ENCODE data around the gene BBS2. TPM values are rescaled to one million over a fixed set of nuclear protein-coding genes. Genes with fewer than 3 reads are reported as not detected.
"Not testable (repeated sequence)": the region's sequence is repeated elsewhere in the genome, so short reads cannot be mapped to it uniquely, and the experiment has no call there.

The BBS2 gene
- total RNA-seq, 1 donor from 2014 or later = 29.4 TPM

- no peak overlapping the region for H3K4me3 ChIP-seq
- no peak for TF ChIP-seq CTCF (IDR thresholded peaks at IDR 0.05)
- intact Hi-C loops (cut with DNase I) = no loop called here
- no peaks in the 10 kb centered on the region for H3K9me3 ChIP-seq
- DNase-seq (ENCODE audit: low spot score in 2 of 2) = no peak
- no peak overlapping the region for H3K27ac ChIP-seq
- H3K27me3 ChIP-seq = no peaks in the 10 kb centered on the region
- H3K4me1 ChIP-seq = peaks cover 0 to 6% of the 10 kb centered on the region in 2 donors
- peaks cover 26 to 45% of the 10 kb centered on the region in 2 donors for H3K36me3 ChIP-seq
Observed at GRCh38 chr16:56510544-56510943, 9.3 kb downstream of the BBS2 start.

GRCh38 chr16:56506941-56507340 is 12.9 kb downstream of the BBS2 start:
- intact Hi-C loops (cut with DNase I) = no loop called here
- TF ChIP-seq CTCF (IDR thresholded peaks at IDR 0.05) = no peak
- Histone ChIP-seq H3K4me3 (no peak overlapping the region), H3K36me3 (peaks cover 50 to 75% of the 10 kb centered on the region in 2 donors), H3K27ac (peak overlapping the region in 1 of 2 donors; percentile 42), H3K4me1 (peaks cover 0 to 2% of the 10 kb centered on the region in 2 donors), H3K9me3 (no peaks in the 10 kb centered on the region), H3K27me3 (no peaks in the 10 kb centered on the region)
- DNase-seq (ENCODE audit: low spot score in 2 of 2) = no peak

- intact Hi-C loops (cut with DNase I) = no loop called here
- Histone ChIP-seq H3K27me3 (no peaks in the 10 kb centered on the region), H3K27ac (no peak overlapping the region), H3K9me3 (no peaks in the 10 kb centered on the region), H3K4me1 (peaks cover 0 to 2% of the 10 kb centered on the region in 2 donors), H3K36me3 (peaks cover 58 to 82% of the 10 kb centered on the region in 2 donors), H3K4me3 (no peak overlapping the region)
- DNase-seq (ENCODE audit: low spot score in 2 of 2) = no peak
- no peak for TF ChIP-seq CTCF (IDR thresholded peaks at IDR 0.05)
Observed at GRCh38 chr16:56505181-56505580, 14.6 kb downstream of the BBS2 start.

- H3K9me3 ChIP-seq = no peaks in the 10 kb centered on the region
- no peak for TF ChIP-seq CTCF (IDR thresholded peaks at IDR 0.05)
- H3K27ac ChIP-seq = no peak overlapping the region
- no peak overlapping the region for H3K4me3 ChIP-seq
- H3K27me3 ChIP-seq = no peaks in the 10 kb centered on the region
- intact Hi-C loops (cut with DNase I) = no loop called here
- DNase-seq (ENCODE audit: low spot score in 2 of 2) = no peak
- H3K36me3 ChIP-seq = peaks cover 31 to 44% of the 10 kb centered on the region in 2 donors
- no peaks in the 10 kb centered on the region for H3K4me1 ChIP-seq
Observed at GRCh38 chr16:56493815-56494214, 26.0 kb downstream of the BBS2 start.

- Histone ChIP-seq H3K27me3 (no peaks in the 10 kb centered on the region), H3K4me1 (no peaks in the 10 kb centered on the region), H3K4me3 (no peak overlapping the region), H3K36me3 (peaks cover 25 to 38% of the 10 kb centered on the region in 2 donors), H3K9me3 (no peaks in the 10 kb centered on the region), H3K27ac (no peak overlapping the region)
- no peak for TF ChIP-seq CTCF (IDR thresholded peaks at IDR 0.05)
- intact Hi-C loops (cut with DNase I) = no loop called here
- no peak for DNase-seq (ENCODE audit: low spot score in 2 of 2)
Observed at GRCh38 chr16:56493126-56493525, 26.7 kb downstream of the BBS2 start.

GRCh38 chr16:56491657-56492261 is 28.1 kb downstream of the BBS2 start:
- intact Hi-C loops (cut with DNase I) = no loop called here
- no peak for TF ChIP-seq CTCF (IDR thresholded peaks at IDR 0.05)
- Histone ChIP-seq H3K9me3 (no peaks in the 10 kb centered on the region), H3K4me1 (no peaks in the 10 kb centered on the region), H3K27ac (no peak overlapping the region), H3K36me3 (peaks cover 12 to 24% of the 10 kb centered on the region in 2 donors), H3K4me3 (no peak overlapping the region), H3K27me3 (no peaks in the 10 kb centered on the region)
- no peak for DNase-seq (ENCODE audit: low spot score in 2 of 2)

- H3K27ac ChIP-seq; DNase-seq (ENCODE audit: low spot score in 2 of 2): not testable (repeated sequence)
- H3K36me3 ChIP-seq = peaks cover 15 to 37% of the 10 kb centered on the region in 2 donors
Observed at GRCh38 chr16:56488868-56489267, 31.0 kb downstream of the BBS2 start.

More at GRCh38 chr16:56488868-56489267, 31.0 kb downstream of the BBS2 start:
- H3K9me3 ChIP-seq; H3K4me3 ChIP-seq; intact Hi-C loops (cut with DNase I); H3K27me3 ChIP-seq; H3K4me1 ChIP-seq: not testable (repeated sequence)
